Cerebellar cortex (tissue), 1 donor: ENCODE measurements around the gene TAF5L.
"Not testable (repeated sequence)": the region's sequence is repeated elsewhere in the genome, so short reads cannot be mapped to it uniquely, and the experiment has no call there.

Experiments used
- DNase-seq: peaks from one replicate; pipeline ENCODE4 v3.0.0-alpha.2; 2015; ENCODE audit warnings: low spot score

TAF5L gene

GRCh38 chr1:229642376-229642775, 16.5 kb upstream of the TAF5L start:
- DNase-seq, result no peak

GRCh38 chr1:229641306-229641705, 15.4 kb upstream of the TAF5L start:
- no peak for DNase-seq

- DNase-seq, result peak; percentile 86
These were observed 14.5 kb upstream of the TAF5L start for GRCh38 chr1:229640455-229640854.

- DNase-seq, result no peak
These were observed 11.8 kb upstream of the TAF5L start for GRCh38 chr1:229637746-229638145.

- peak; percentile 42 for DNase-seq
These were observed 10.1 kb upstream of the TAF5L start for GRCh38 chr1:229636042-229636441.

GRCh38 chr1:229631966-229632365, 6.0 kb upstream of the TAF5L start:
- no peak for DNase-seq

- DNase-seq, result no peak
These were observed 5.2 kb upstream of the TAF5L start for GRCh38 chr1:229631148-229631547.

- no peak for DNase-seq
These were observed 3.3 kb upstream of the TAF5L start for GRCh38 chr1:229629261-229629660.

GRCh38 chr1:229627003-229627402, 1.1 kb upstream of the TAF5L start:
- DNase-seq, result no peak

GRCh38 chr1:229625071-229625914, 629 bp downstream of the TAF5L start:
- peak; percentile 33 for DNase-seq

- DNase-seq, result no peak
These were observed 1.3 kb downstream of the TAF5L start for GRCh38 chr1:229624521-229625070.

GRCh38 chr1:229623838-229624237, 2.1 kb downstream of the TAF5L start:
- no peak for DNase-seq

GRCh38 chr1:229623225-229623624, 2.7 kb downstream of the TAF5L start:
- no peak for DNase-seq

GRCh38 chr1:229622641-229623120, 3.2 kb downstream of the TAF5L start:
- not testable (repeated sequence) for DNase-seq

GRCh38 chr1:229621663-229622062, 4.3 kb downstream of the TAF5L start:
- no peak for DNase-seq

- DNase-seq, result no peak
These were observed 5.0 kb downstream of the TAF5L start for GRCh38 chr1:229620876-229621275.

- no peak for DNase-seq
These were observed 6.3 kb downstream of the TAF5L start for GRCh38 chr1:229619614-229620013.

GRCh38 chr1:229619002-229619401, 6.9 kb downstream of the TAF5L start:
- no peak for DNase-seq

- no peak for DNase-seq
These were observed 8.4 kb downstream of the TAF5L start for GRCh38 chr1:229617351-229618100.

GRCh38 chr1:229614701-229615100, 11.2 kb downstream of the TAF5L start:
- DNase-seq, result no peak

- DNase-seq, result no peak
These were observed 12.0 kb downstream of the TAF5L start for GRCh38 chr1:229613938-229614337.

GRCh38 chr1:229608590-229608989, 17.3 kb downstream of the TAF5L start:
- DNase-seq, result no peak

GRCh38 chr1:229607370-229607769, 18.6 kb downstream of the TAF5L start:
- no peak for DNase-seq
